Epithelial cell of esophagus (primary cell): ENCODE data around the gene RBM17.

Source experiments
- DNase-seq: peaks from one replicate; pipeline ENCODE4 v3.0.0; 2010; ENCODE audit warnings: low read depth
- H3K4me3 ChIP-seq: 2 replicates; pipeline ENCODE4 v1.5.1; 2011; ENCODE audit warnings: mild to moderate bottlenecking, low read length, control low read depth
- TF ChIP-seq, protein P1 (sequence below): IDR thresholded peaks from 2 replicates; pipeline ENCODE4 v1.5.1; 2011; ENCODE audit warnings: low read depth, mild to moderate bottlenecking, low read length, control low read depth, inconsistent platforms; ENCODE audit not compliant: insufficient read depth; ENCODE audit errors: missing control alignments

RBM17 gene

DNA sequence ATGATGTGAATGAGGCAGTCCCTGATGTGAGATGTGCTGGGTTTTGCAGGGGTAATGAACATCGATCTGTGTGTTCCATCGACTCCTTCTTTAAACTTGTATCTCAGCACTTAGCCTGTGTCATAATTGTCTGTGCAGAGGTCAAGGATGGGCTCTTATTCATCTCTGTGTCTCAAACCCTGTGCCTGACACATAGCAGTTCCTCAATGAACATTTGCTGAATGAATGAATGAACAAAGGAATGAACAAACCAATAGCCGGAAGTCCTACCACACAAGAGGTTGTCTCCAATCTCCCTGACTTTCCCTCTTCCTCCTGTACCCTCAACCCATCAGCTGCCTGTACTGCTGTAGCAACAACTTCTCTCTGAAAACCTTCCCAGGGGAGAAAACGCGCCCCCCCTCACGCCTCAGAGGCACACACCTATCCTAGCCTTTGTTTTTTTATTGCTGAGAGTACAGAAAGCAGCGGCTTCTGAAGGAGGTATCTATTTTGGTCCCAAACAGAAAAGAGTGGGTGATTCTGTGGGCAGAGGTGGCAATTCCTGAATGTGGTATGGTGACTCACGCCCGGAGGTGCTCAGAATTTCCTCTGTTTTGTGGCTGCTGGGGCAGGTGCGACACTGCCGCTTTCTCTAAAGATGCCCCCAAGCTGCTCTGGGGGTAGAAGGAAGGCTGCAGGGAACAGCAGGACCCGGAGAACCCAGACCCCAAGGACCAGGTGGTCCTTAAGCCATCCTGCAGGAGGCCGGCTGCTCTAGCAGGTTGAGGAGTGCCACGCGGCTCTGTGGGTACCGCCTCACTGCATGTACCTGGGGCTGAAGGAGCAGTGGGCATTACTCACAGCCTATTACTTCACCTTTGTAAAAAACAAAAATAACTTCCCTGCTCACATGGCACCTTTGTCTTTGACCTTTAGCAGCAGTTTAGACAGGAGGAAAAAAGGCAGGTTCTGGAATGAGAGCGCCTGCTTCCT lies 36.3 kb upstream of the RBM17 start:
- DNase-seq: peak; percentile 42
- H3K4me3 ChIP-seq: no peak overlapping the region
- TF ChIP-seq, protein P1, sequence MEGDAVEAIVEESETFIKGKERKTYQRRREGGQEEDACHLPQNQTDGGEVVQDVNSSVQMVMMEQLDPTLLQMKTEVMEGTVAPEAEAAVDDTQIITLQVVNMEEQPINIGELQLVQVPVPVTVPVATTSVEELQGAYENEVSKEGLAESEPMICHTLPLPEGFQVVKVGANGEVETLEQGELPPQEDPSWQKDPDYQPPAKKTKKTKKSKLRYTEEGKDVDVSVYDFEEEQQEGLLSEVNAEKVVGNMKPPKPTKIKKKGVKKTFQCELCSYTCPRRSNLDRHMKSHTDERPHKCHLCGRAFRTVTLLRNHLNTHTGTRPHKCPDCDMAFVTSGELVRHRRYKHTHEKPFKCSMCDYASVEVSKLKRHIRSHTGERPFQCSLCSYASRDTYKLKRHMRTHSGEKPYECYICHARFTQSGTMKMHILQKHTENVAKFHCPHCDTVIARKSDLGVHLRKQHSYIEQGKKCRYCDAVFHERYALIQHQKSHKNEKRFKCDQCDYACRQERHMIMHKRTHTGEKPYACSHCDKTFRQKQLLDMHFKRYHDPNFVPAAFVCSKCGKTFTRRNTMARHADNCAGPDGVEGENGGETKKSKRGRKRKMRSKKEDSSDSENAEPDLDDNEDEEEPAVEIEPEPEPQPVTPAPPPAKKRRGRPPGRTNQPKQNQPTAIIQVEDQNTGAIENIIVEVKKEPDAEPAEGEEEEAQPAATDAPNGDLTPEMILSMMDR: no peak

GRCh38 chr10:6053303-6053702 lies 35.5 kb upstream of the RBM17 start:
- TF ChIP-seq, protein P1: no peak
- no peak overlapping the region for H3K4me3 ChIP-seq
- no peak for DNase-seq

DNA sequence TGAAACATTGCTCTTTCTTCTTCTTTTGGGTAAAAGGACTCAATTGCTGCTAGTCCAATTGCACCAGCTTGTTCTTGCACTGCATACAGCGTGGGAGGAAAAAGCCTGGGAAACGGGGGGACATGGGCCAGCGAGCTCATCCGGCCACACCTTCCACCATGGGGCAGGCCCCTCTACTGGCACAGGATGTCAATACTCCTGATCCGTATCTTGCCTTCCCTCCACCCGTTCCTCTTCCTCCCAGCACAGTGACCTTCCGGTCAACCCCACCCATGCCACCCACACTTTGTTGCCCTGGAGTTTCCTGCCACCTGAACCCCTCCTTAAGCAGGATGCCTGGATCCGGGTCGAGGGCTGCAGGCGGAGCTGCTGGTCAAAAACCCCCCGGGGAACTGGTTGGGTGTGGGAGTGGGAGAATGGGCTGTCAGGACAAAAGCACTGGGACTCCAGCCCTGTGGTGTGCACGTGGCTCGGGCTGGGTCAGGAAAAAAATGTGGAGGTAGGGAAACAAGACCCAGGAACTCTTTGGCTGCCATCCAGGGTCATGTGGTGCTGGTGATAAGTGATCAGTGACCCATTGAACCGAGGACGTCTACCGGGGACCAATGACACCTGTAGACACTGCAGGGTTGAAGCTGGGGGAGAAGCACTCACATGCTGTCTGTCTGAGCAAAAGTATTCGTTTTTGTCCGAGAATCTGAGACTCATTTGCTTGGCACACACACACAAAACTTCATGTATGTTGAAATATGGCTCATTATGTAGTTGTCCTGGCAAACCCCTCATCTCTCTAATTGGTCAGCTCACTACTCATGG lies 34.8 kb upstream of the RBM17 start:
- DNase-seq: no peak
- TF ChIP-seq, protein P1: no peak
- H3K4me3 ChIP-seq: no peak overlapping the region

- no peak overlapping the region for H3K4me3 ChIP-seq
- DNase-seq: no peak
- TF ChIP-seq, protein P1: no peak
Measured at GRCh38 chr10:6054884-6055283, 34.0 kb upstream of the RBM17 start.

- TF ChIP-seq, protein P1: no peak
- no peak overlapping the region for H3K4me3 ChIP-seq
- DNase-seq: no peak
Measured at GRCh38 chr10:6055929-6056328, 32.9 kb upstream of the RBM17 start.

DNA sequence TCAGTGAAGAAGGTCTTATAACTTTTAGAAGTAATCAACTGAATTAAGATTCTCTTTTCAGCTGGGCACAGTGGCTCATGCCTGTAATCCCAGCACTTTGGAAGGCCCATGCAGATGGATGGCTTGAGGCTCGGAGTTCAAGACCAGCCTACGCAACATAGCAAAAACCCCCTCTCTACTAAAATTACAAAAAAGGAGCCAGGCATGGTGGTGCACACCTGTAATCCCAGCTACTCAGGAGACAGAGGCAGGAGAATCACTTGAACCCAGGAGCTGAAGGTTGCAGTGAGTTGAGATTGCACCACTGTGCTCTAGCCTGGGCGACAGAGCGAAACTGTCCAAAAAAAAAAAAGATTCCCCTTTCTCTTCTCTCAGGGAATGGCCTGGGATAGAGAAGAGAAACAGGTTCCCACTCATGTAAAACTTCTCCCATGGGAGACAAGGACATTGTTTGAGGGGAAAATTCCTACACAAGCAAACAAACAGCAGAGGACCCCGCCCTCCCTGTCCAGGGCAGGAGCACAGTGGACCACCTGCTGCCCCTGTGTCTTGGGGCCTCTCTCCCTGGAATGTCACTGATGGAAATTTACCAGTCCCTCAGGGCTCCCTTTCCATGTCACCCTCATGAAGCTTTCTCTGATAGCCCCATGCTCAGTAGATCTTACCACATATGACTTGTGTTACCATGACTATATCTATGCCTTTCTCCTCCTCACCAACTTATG lies 32.3 kb upstream of the RBM17 start:
- no peak overlapping the region for H3K4me3 ChIP-seq

More for the DNA sequence above, 32.3 kb upstream of the RBM17 start:
- TF ChIP-seq, protein P1: no peak
- DNase-seq: no peak
